NCI-H2227 (cell line): ENCODE results near the gene PRSS16.
"Not testable (repeated sequence)": the region's sequence is repeated elsewhere in the genome, so short reads cannot be mapped to it uniquely, and the experiment has no call there.

Experiments
- DNase-seq: peaks from one replicate; lab custom pipeline; 2025; ENCODE audit not compliant: unreplicated experiment; lab: John Stamatoyannopoulos, UW

The PRSS16 gene

DNA sequence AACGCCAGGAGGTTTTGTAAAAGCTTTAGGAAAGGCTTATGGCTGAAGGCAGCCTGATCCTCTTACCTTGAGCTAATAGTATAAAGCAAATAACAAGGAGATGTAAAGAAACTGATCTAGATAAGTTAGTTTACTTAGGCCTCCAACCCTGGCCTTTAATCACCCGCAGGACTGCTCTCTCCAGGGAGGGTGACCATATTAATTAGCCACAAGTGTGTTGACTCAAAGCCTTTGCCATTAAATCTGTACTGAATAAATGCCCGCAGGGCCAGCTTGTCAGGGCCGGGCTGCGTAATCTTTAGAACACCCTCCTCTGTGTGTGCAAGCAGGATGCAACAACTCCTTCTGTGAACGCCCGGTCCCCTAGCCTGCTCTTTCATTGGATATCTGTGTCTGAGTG lies 6.1 kb upstream of the PRSS16 start:
- no peak for DNase-seq

DNA sequence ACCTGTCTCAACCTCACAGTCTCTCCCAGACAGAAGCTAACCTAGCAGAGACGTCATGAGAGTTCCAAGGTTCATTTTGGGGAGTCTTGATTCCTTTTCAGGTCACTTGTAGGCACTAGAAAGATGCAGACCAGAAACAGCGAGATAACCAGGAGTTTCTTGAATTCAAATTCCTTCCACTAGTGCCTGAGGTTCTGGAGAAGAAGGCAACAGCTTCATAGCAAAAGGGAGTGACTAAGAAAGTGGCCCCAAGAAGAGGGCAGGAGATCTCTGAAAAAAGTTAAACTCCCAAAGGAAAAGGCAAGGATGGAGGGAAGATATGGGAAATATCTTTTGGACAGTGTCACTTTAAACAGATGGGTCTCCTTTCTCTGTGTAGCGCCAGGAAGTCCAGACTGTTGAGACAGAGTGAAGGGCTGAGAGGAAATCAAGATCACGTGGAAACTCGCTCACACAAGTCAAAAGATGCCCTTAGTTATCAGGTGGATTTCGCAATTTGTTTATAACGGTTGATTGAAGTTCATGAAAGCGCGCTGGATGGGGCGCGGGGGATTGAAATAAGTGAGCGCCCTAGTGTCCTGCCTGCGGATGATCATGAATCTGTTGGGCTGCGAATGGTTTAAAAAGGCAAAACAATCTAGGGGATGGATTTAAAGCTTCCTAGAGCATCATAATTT lies 4.8 kb upstream of the PRSS16 start:
- DNase-seq = no peak

DNA sequence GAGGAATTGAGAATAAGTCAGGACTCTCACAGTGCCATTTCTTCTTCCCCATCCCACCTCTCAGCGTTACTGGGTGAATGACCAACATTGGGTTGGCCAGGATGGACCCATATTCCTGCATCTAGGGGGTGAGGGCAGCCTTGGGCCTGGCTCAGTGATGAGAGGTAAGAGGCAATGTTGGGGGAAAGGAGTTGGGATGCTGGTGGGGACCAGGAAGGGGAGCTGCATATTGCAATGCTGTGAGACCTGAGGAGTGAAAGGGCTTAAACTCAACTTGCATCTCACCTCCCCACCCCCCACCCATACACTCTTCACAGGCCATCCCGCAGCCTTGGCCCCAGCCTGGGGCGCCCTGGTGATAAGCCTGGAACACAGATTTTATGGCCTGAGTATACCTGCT lies 1.3 kb downstream of the PRSS16 start:
- no peak for DNase-seq

DNA sequence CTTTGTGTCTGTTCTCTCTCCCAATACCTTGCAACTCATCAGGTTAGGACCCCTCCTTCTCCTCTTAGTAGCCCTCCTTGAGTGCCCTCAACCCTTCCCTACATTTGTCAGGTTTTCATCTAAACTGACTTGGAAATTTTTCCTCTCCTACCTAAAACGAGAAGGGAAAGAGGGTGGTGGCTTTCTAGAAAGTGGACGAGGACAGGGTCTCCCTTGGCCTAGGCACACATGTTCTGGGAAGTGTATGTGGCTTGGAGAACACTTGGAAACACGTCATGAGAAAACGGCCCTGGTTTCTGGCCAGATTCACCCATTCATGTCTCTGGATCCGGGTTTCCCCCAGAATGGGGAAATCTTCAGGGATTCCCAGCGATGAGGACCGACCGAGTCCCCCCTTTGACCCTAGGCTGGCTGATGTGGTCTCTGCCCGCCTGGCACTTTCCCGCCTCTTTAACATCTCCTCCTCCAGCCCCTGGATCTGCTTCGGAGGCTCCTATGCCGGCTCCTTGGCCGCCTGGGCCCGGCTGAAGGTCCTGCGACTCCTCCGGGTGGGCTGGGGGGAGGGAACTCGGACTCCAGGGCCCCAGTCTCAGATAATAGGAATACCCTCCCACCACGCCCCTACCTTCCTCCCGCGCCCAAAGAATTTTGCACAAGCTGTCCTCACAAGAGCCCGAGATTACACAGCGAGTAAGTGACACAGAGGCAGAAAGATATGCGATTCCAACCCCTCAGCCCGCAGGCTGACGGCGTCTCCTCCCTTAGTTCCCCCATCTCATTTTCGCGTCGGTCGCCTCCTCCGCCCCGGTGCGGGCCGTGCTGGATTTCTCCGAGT lies 3.0 kb downstream of the PRSS16 start:
- DNase-seq = no peak

DNA sequence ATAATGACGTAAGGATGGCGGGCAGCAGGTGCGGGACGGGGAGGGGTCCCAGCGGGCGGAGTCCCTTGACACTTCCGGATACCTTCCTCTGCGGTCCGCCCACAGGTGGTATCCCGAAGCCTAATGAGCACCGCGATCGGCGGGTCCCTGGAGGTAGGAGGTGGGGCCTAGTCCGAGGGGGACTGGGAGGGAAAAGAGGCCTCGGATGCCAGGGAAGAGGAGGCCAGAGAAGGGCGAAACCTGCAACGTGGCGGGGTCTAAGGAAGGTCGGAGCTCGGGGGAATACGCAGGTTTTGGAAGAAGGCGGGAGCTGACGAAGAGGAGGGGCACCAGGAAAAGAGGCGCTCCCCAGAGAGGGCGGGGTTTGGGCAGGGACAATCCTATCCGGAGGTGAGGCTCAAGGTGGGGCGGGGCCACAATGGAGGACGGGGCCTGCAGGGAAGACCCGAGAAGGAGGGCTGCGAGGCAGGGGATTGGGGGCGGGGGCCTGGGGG lies 3.7 kb downstream of the PRSS16 start:
- DNase-seq = peak; percentile 93

DNA sequence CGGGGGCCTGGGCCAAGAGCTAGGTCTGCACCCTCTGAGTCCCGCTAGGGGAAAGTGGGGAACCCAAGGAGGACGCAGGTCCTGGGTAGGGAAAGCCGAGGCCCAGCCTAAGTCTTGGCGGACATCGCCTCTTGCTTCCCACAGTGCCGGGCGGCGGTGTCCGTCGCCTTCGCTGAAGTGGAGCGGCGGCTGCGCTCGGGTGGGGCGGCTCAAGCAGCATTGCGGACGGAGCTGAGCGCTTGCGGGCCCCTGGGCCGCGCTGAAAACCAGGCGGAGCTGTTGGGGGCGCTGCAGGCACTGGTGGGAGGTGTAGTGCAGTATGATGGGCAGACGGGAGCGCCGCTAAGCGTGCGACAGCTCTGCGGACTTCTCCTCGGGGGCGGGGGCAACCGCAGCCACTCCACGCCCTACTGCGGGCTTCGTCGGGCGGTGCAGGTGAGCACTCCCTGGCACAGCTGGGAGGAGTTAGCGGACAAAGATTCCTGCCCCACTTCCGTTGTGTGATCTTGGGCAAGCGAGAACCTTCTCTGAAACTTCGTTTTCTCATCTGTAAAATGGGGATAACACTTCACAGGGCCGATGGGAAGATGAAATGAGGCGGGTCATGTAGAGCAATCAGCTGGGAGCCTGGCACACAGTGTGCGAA lies 4.2 kb downstream of the PRSS16 start:
- DNase-seq = peak; percentile 93

DNA sequence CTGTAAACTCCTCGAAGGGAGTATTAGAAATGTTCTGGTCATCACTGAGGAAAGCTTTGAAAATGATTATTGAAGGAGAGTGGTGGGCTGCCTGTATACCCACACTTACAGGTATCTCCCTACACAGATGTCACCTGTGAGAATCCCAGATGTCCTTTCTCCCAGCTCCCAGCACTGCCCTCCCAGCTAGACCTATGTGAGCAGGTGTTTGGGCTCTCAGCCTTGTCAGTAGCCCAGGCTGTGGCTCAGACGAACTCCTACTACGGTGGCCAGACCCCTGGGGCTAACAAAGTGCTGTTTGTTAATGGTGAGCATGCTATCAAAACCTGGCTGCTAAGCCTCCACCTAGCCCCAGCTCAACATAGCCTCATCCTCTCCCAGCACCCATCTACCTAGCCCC lies 7.1 kb downstream of the PRSS16 start:
- DNase-seq = no peak

DNA sequence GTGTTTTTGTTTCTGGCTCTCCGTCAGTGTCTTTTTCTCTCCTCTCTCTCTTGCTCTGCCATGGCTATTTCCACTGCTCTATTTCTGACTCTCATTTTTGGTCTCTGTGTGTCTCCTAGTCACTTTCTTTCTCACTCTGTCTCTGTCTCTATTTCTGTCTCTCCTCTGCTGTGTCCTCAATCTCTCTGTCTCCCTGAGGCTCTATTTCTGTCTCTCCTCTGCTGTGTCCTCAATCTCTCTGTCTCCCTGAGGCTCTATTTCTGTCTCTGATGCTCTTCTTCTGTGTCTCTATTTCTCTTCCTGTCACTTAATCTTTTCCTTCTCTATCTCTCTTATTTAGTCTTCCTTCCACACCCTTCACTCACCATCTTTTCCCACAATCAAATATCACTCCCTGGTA lies 8.4 kb downstream of the PRSS16 start:
- no peak for DNase-seq

DNA sequence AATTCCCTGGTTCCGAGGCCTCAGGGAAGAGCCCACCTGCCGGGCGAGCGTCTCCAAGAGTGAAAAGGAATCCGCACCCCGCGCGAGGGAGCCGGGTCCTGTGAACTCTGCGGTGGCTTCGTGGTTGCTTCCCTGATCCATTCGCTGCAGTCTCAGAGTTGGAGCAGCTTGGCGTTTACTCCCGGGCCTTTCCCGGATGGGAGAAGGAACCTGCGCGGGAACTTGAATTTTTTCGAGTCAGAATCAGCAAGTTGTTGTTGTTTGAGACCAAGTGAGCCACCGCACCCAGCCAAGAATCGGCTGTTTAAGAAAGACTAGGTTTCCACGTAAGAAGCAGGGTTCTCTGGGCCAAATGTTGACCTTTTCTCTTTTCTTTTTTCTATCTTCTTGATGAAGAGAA lies 12.9 kb downstream of the PRSS16 start:
- DNase-seq = no peak

DNA sequence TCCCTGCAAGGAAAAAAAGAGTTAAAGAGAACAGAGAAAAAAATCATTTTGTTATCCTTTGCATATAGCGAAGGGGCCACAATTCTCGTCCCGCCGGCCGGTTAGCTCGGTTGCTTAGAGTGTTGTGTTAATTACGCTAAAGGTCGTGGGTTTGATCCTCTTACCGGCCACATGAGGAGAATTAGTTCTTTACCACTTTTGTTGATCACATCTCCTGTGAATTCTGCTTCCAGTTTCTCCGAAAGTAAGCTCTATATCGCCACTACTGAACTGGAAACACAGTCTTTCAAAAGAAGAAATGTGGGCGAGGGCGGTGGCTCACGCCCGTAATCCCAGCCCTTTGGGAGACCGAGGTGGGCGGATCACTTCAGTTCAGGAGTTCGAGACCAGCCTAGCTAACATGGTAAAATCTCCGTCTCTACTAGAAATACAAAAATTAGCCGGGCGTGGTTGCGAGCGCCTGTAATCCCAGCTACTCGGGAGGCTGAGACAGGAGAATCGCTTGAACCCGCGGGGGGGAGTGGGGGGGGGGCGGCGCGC lies 13.4 kb downstream of the PRSS16 start:
- DNase-seq = no peak

DNA sequence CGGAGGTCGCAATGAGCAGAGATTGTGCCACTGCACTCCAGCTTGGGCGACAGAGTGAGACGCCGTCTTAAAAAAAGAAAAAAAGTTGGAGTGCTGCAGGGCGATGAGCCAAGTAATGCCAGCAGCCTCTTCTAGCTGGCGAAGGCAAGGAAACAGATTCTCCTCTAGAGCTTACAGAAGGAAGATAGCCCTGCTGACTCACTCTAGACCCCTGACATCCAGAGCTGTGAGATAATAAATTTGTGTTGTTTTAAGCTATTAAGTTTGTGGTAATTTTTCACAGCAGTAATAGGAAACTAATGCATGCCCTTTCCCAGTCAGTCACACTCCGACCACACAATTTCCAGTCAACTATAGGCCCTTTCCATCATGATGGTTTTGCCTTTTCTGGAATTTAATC lies 16.4 kb downstream of the PRSS16 start:
- no peak for DNase-seq

DNA sequence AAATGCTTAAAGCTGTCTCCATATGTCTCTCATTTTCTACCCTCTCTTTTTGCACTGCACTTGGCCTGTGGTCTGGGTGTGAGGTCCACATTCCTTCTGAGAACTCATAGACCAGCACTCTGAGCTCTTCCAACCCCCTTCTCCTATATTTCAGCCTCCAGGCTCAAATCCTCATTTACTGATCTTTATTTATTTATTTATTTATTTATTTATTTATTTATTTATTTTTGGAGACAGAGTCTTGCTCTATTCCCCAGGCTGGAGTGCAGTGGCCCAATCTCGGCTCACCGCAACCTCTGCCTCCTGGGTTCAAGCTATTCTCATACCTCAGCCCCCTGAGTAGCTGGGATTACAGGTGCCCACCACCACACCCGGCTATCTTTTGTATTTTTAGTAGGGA lies 19.5 kb downstream of the PRSS16 start:
- DNase-seq = not testable (repeated sequence)

DNA sequence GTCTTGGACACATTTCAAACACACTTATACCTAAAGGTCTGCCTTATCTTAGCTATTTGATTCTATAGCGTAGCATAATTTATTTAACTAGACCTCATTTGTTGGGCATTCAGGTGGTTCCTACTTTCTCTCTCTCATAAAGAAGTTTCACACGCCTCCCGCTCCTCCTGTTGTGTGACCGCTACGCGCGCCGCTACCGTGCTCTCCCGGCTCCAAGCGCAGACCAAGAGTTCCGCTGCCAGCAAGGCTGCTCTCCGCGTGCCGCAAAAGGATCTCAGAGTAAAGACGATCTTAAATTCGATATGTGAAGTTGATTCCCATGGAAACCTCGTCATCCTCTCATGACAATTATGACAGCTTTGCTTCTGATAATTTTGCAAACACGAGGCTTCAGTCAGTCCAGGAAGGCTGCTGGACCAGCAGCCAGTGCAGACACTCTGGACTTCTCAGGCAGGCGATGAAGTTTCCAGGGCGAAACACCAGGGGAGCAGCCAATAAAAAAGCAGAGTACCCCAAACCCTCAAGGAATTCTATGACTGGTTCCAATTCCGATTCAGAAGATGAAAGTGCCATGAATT lies 20.4 kb downstream of the PRSS16 start:
- DNase-seq = peak; percentile 45

DNA sequence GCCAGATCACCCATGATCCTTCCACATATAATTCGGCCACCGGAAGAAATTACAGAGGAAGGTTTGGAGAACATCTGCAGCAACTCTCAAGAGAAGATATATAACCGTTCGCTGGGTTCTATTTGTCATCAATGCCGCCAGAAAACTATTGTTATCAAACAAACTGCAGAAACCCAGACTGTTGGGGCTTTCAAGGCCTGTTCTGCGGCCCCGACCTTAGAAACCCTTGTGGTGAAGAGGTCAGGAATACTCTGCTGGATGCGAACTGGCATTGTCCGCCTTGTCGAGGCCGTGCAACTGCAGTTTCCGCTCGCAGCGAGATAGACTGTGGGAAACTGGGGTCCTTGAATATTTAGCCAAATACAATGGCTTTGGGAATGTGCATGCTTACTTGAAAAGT lies 21.3 kb downstream of the PRSS16 start:
- no peak for DNase-seq

DNA sequence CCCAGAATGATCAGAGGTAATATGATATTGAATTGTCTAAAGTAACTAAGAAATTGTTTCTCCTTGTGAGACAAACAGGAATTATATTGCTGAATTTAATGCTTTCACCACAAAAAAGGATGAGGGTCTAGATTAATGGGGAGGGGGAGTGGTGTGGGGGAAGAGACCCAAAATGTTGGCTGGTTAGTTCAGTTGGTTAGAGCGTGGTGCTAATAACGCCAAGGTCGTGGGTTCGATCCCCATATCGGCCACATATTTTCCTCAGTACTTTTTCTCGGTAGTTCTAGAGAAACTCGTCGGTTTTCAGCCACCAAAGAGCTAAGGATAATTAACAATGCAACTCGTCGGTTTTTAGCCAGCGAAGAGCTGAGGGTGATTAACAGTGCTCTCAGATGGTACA lies 26.3 kb downstream of the PRSS16 start:
- DNase-seq = no peak

DNA sequence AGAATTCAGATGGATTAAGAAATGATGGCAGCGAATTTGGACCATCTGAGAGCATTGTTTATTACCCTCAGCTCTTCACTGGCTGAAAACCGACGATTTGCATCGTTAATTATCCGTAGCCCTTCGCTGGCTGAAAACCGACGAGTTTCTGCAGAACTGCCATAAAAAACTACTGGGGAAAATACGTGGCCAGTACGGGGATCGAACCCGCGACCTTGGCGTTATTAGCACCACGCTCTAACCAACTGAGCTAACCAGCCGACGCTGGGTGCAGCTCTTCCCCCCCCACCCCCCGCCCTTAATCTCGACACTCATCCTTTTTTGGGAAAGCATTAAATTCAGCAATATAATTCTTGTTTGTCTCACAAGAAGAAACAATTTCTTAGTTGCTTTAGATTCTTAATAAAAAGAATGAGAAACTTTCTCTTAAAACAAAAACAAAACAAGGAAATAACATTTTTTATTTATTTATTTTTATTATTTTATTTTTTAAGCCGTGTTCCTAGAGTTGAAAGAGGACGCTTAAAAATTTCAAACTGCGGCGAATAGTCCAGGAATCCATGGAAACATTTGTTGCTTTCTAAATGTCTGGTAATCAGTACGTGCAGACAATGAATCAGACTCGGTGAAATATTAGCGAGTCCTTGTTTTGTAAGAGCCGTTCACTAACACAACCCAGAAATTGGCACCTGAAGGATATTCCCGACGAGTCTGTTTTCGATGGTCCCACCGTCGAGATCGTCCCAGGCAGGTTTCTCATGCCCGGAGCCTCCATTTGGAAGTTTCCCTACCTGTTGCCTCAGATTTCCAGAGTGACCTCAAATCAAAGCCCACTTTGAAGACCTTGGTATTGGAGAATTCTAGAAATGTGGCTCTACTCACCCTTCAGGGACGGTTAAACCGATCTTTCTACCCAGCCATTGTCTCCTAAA lies 27.8 kb downstream of the PRSS16 start:
- DNase-seq = no peak

DNA sequence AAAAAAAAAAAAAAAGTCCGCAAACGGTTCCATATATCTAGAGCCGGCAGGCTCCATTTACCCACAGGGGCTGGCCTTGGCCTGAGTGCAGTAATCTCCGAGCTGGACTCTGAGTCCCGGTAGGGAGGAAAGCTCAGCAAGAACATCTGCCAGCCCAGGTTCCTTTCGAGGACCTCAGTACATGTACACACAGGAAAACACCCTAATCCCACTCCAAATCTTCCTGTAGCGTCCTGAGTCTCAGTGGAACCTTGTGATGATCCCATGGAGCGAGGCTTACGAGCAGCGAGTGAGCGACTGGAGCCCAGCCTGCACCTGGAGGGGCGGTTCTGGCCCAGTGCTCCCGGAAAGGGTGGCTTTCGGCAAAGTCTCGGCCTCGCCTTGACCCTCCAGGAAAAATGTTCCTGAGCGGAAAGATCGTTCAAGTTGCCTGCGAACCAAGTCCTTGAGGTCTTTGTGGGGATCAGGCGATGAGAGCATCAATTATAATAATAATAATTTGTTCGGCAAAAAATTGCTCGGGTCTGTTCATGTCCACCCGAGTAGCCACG lies 32.1 kb downstream of the PRSS16 start:
- DNase-seq = no peak

DNA sequence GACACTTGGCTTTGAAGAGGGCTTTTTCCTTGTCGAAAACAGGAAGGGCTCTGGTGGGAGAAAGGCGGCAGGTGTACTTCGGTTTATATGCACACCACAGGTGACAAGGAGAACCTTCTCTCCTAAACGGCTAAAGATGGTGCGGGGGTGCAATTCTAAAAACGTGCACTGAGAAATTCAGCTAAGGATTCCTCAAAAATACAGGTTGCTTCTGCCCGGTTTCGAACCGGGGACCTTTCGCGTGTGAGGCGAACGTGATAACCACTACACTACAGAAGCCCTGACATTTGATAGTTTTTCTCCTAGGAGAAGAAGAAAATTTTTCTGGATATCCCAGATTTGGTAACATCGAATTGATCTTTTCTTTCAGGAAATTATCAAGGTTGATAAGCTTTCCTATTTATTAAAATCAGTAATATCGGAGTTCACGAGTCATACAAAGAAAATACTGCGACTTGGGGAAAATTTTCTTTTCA lies 32.6 kb downstream of the PRSS16 start:
- DNase-seq = peak; percentile 82

DNA sequence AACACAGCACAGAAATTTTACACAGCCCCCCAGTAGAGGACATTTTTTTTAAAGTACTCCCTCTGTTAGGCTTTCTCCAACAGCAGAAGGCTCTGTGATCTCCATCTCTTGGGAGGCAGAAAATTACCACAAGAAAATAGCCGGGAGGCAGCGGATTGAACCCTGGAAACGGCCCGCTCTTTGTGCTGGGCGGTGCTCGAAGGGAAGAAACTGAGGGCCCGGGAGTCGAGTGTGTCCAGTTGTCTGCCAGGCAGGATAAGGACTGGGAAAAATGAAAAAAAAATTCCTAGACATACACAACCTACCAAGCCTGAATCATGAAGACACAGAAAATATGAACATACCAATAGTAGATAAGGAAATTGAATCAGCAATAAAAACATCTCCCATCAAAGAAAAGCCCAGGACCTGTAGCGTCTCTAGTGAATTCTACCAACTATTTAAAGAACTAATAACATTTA lies 33.1 kb downstream of the PRSS16 start:
- DNase-seq = no peak

DNA sequence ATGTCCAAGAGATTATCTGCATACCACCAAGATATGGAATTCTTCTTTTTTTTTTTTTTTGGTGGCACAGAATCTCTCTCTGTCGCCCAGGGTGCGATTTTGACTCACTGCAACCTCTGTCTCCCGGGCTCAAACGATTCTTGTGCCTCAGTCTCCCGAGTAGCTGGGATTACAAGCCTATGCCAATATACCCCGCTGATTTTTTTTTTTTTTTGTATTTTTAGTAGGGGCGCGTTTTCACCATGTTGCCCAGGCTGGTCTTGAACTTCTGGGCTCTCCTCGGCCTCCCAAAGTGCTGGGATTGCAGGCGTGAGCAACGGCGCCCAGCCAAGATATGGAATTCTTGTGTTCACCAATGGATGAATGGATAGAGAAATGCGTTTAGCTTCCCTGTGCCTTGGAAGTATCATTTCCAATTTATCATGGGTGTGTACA lies 33.6 kb downstream of the PRSS16 start:
- DNase-seq = no peak
